Hematopoietic multipotent progenitor cell treated with erythropoietin and hydrocortisone succinate and interleukin-3 and kit ligand, for 6 days (in vitro differentiated cells): Measurements from ENCODE around the gene MOBP.

Experiments
- DNase-seq: peaks from one replicate; pipeline ENCODE4 v3.0.0-alpha.2; 2015

Gene MOBP

DNA sequence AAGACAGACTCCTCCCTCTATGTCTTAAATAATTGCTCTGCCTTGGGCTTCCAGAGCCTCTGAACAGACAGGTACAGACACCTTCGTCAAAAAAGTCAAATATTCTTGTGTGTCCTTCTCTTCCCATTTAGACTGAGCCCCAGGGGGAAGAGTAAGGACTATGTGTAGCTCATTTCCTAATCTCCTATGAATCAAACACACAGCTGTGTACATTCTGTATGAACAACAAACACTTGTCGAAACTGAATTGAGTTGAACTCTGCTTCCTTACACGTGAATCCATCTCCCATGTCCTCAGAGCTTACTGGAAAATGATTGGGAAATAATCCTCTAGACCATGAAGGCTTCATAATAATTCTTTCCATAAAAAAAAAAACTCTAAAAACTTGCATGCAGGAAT lies 80.8 kb downstream of the MOBP start:
- no peak for DNase-seq

DNA sequence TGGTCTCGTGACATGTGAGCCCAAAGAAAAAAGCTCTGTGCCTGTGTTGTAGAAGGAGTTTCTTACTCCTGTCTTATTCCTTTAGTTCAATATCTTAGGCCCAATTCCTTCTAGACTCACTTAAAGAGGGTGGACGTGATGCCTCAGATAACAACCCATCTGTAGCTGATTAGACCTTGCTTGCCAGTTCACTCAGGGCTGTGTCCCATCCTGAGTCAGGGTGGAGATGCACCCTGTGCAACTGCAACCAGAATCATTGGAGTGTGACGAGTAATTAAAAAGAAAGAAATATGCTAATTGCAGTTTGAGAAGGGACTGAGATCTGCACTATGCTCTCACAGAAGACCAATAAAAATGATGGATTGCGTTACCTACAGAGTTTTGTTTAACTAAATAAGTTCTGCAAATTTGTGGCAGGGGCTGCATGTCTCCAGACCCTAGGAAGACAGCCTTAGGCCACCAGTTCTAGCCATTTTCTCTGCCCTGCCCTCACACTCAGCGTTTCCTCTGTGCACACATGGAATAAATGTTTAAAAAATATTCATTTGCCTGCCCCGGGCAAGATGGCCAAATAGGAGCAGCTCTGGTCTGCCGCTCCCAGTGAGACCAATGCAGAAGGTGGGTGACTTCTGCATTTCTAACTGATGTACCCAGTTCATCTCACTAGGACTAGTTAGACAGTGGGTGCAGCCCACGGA lies 83.0 kb downstream of the MOBP start:
- DNase-seq: peak; percentile 24
